Lung (tissue), 12 donors: ENCODE results near the gene SLC29A3. TPM values are rescaled to one million over a fixed set of nuclear protein-coding genes. Genes with fewer than 3 reads are reported as not detected.
A peak's percentile ranks its signal among the peaks of the same experiment; 100 is the strongest.

ENCODE experiments used
- ATAC-seq: fragments of 200-7000 bp; cut with Tn5 transposase; one replicate; pipeline ENCODE4 v1.9.1; 2020; ENCODE audit warnings: moderate number of reproducible peaks; ENCODE audit not compliant: insufficient read depth, low FRiP score
- DNase-seq, 3 donors: peaks; one replicate each; pipeline ENCODE4 v3.0.0-alpha.2; 2013 to 2017
- H3K27ac ChIP-seq, 2 donors: one replicate each; pipeline ENCODE4 v1.5.1; 2013; ENCODE audit warnings: mild to moderate bottlenecking in 2 of 2, moderate library complexity in 2 of 2, control low read depth in 1 of 2, inconsistent platforms in 1 of 2, low read depth in 1 of 2, low read length in 1 of 2
- H3K27me3 ChIP-seq, 3 donors: one replicate each; pipeline ENCODE4 v1.5.1; 2013; ENCODE audit warnings: low read length in 2 of 3; ENCODE audit not compliant: control insufficient read depth in 3 of 3, insufficient read depth in 3 of 3
- H3K36me3 ChIP-seq, 4 donors: one replicate each; pipeline ENCODE4 v1.5.1; 2013; ENCODE audit warnings: low read length in 4 of 4, mild to moderate bottlenecking in 1 of 4, moderate library complexity in 1 of 4; ENCODE audit not compliant: control insufficient read depth in 4 of 4, insufficient read depth in 4 of 4
- H3K4me1 ChIP-seq, 5 donors: one replicate each; pipeline ENCODE4 v1.5.1; 2013; ENCODE audit warnings: low read length in 5 of 5, mild to moderate bottlenecking in 2 of 5, moderate library complexity in 1 of 5; ENCODE audit not compliant: control insufficient read depth in 5 of 5, insufficient read depth in 5 of 5
- H3K4me3 ChIP-seq: one replicate; pipeline ENCODE4 v1.5.1; 2013; ENCODE audit warnings: mild to moderate bottlenecking, control low read depth, moderate library complexity
- H3K9ac ChIP-seq, 2 donors: one replicate each; pipeline ENCODE4 v1.5.1; 2013; ENCODE audit warnings: low read length in 2 of 2, control low read depth in 1 of 2; ENCODE audit not compliant: insufficient read depth in 1 of 2
- H3K9me3 ChIP-seq, 4 donors: one replicate each; pipeline ENCODE4 v1.5.1; 2013; ENCODE audit warnings: low read length in 3 of 4, mild to moderate bottlenecking in 1 of 4, moderate library complexity in 1 of 4; ENCODE audit not compliant: control insufficient read depth in 4 of 4, insufficient read depth in 3 of 4
- WGBS, 2 donors: extraction: QIAGEN DNeasy Blood & Tissue Kit; methylation state at CpG; one replicate each; pipeline ENCODE4 v1.1.7; 2013; 5-methylcytosine and 5-hydroxymethylcytosine counted together
- polyA plus RNA-seq, 2 donors: library from polyadenylated mRNA; stranded (reverse); fragments of 200-250 nt; gene quantifications; one replicate each; pipeline ENCODE4 v1.2.1, GENCODE V29; 2013
- total RNA-seq, 2 donors: library from RNA; depleted of rRNA in 1 of 2; stranded (reverse); fragments of >200 nt in 1 of 2; gene quantifications; one replicate each; pipeline ENCODE4 v1.2.1, GENCODE V29; 2014 to 2021
- TF ChIP-seq, protein P1 (sequence below): IDR thresholded peaks from 2 replicates; pipeline ENCODE4 v1.5.1; 2012; ENCODE audit warnings: mild to moderate bottlenecking; ENCODE audit errors: control extremely low read depth, extremely low read depth
- donor health status: control.
- donor health status: control.
- donor health status: Bipolar disorder and iron deficiency.
- donor health status: healthy.
- donor health status: DM: yes; HTN: yes; CAD: no.

SLC29A3 gene
- total and polyA plus RNA-seq, 4 donors: 4.9 to 9.6 (median 5.4) TPM

GRCh38 chr10:71347587-71348395 is 28.7 kb downstream of the SLC29A3 start:
- Histone ChIP-seq H3K36me3 (peaks cover 0 to 6% (median 1%) of the 10 kb centered on the region in 4 donors), H3K9ac (no peak overlapping the region), H3K27ac (no peak overlapping the region), H3K27me3 (no peaks in the 10 kb centered on the region), H3K4me3 (no peak overlapping the region), H3K9me3 (no peaks in the 10 kb centered on the region), H3K4me1 (peaks cover 0 to 33% (median 15%) of the 10 kb centered on the region in 5 donors)
- DNase-seq (peak; percentile 25 to 39 (median 39)), ATAC-seq (no peak)
- TF ChIP-seq, protein P1, sequence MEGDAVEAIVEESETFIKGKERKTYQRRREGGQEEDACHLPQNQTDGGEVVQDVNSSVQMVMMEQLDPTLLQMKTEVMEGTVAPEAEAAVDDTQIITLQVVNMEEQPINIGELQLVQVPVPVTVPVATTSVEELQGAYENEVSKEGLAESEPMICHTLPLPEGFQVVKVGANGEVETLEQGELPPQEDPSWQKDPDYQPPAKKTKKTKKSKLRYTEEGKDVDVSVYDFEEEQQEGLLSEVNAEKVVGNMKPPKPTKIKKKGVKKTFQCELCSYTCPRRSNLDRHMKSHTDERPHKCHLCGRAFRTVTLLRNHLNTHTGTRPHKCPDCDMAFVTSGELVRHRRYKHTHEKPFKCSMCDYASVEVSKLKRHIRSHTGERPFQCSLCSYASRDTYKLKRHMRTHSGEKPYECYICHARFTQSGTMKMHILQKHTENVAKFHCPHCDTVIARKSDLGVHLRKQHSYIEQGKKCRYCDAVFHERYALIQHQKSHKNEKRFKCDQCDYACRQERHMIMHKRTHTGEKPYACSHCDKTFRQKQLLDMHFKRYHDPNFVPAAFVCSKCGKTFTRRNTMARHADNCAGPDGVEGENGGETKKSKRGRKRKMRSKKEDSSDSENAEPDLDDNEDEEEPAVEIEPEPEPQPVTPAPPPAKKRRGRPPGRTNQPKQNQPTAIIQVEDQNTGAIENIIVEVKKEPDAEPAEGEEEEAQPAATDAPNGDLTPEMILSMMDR: no peak
- 72 to 85% methylated on average over 14 of the region's 14 CpGs for WGBS, 2 donors

DNA sequence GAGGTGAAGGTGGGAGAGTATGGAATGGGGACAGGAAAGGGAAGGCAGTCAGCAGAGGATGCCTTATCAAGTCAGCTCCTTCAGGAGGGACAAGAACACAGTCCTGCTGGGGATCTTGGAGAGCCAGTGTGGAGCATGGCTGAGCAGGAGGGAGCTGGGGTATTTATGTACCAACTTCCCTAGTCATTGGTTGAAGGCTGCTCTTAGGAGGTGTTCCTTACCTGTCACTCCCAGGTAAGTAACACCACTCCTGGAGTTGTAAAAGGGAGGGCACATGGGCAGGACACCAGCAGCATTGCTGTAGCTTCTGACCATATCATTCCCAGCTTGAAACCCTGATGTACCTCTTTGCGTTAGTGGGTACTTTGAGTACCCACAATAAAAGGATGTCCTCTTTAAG is 29.8 kb downstream of the SLC29A3 start:
- no peaks in the 10 kb centered on the region for H3K27me3 ChIP-seq
- H3K9me3 ChIP-seq: no peaks in the 10 kb centered on the region
- no peak for DNase-seq
- WGBS, 2 donors: 99 to 100% methylated on average over 1 of the region's 1 CpG
- no peak overlapping the region for H3K9ac ChIP-seq
- H3K4me1 ChIP-seq: peaks cover 0 to 27% (median 9%) of the 10 kb centered on the region in 5 donors
- H3K36me3 ChIP-seq: peaks cover 0 to 7% (median 3%) of the 10 kb centered on the region in 4 donors
- no peak overlapping the region for H3K4me3 ChIP-seq
- no peak overlapping the region for H3K27ac ChIP-seq
- ATAC-seq: no peak
- TF ChIP-seq, protein P1: no peak

DNA sequence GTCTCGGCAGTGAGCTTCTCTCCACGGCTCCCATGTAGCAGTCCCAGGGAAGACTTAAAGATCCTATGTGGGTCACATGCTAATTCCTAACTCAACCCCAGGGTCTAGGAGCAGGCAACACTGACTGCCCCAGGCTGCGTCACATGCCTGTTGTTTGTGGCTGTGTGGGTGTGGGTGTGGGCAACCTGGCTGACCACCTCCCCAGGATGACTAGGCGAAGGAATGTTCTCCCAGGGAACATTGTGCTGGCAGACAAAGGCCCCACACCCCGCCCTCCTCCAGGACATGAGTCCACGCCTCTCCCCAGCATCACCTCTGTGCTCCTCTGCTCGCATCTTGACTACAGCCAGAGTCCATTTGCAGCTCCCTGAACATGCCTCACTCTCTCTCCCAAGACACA is 30.3 kb downstream of the SLC29A3 start:
- peaks cover 0 to 22% (median 5%) of the 10 kb centered on the region in 5 donors for H3K4me1 ChIP-seq

More for the DNA sequence above, 30.3 kb downstream of the SLC29A3 start:
- no peak overlapping the region for H3K9ac ChIP-seq
- no peaks in the 10 kb centered on the region for H3K27me3 ChIP-seq
- TF ChIP-seq, protein P1: no peak
- ATAC-seq (no peak), DNase-seq (no peak)
- 94 to 97% methylated on average over 7 of the region's 7 CpGs for WGBS, 2 donors
- no peak overlapping the region for H3K27ac ChIP-seq
- H3K36me3 ChIP-seq: peaks cover 0 to 7% (median 3%) of the 10 kb centered on the region in 4 donors
- no peak overlapping the region for H3K4me3 ChIP-seq
- H3K9me3 ChIP-seq: no peaks in the 10 kb centered on the region
